Measurements from ENCODE around the gene BAIAP2L2.

DNA sequence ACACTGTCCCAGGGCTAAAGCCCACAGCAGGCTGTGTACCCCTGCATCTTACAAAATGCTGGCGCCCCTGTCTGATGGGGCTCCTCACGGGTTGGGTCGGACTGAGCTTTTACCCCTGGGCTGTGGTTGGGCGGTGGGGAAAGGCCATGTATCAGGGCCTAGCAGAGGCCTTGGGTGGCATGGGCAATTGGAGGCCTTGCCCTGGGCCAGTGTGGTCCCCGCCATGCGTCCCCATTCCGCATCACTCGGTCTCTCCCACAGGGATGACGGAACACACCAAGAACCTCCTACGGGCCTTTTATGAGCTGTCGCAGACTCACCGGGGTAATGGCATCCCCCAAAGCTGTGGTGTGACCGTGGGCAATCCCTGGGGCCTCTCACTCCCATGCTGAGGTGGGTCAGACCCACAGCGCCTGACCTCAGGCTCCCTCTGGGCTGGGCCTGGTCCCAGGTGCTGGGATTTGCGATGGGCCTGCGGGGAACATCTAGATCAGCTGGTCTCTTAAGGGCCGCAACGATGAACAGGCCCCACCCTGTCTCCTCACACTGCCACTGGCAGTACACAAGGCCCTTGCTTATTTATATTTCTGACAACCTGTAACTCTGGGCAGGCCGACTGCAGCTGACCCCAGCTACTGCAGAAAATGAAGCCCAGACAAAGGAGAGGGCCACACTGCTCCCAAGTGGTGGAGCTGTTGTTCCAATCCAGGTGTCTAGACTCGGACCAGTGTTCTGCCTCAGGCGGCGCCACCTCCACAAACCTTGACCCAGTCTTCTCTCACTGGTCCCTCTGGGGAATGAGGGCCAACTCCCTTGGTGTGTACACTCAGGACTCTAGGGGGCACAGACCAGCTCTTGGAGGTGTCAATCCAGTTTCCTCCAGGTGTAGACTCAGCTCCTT, 38.8 kb downstream of the BAIAP2L2 start:
- TF ChIP-seq POLR2A (IDR thresholded peaks at IDR 0.05) (no peak), POLR2AphosphoS5 (IDR thresholded peaks at IDR 0.05) (no peak)
- TF ChIP-seq, protein P1, sequence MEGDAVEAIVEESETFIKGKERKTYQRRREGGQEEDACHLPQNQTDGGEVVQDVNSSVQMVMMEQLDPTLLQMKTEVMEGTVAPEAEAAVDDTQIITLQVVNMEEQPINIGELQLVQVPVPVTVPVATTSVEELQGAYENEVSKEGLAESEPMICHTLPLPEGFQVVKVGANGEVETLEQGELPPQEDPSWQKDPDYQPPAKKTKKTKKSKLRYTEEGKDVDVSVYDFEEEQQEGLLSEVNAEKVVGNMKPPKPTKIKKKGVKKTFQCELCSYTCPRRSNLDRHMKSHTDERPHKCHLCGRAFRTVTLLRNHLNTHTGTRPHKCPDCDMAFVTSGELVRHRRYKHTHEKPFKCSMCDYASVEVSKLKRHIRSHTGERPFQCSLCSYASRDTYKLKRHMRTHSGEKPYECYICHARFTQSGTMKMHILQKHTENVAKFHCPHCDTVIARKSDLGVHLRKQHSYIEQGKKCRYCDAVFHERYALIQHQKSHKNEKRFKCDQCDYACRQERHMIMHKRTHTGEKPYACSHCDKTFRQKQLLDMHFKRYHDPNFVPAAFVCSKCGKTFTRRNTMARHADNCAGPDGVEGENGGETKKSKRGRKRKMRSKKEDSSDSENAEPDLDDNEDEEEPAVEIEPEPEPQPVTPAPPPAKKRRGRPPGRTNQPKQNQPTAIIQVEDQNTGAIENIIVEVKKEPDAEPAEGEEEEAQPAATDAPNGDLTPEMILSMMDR (IDR thresholded peaks at IDR 0.05) = no peak
